ENCODE measurements around the gene SMC1B.
A peak's percentile ranks its signal among the peaks of the same experiment; 100 is the strongest.
"Not testable (repeated sequence)": the region's sequence is repeated elsewhere in the genome, so short reads cannot be mapped to it uniquely, and the experiment has no call there.

The SMC1B gene

DNA sequence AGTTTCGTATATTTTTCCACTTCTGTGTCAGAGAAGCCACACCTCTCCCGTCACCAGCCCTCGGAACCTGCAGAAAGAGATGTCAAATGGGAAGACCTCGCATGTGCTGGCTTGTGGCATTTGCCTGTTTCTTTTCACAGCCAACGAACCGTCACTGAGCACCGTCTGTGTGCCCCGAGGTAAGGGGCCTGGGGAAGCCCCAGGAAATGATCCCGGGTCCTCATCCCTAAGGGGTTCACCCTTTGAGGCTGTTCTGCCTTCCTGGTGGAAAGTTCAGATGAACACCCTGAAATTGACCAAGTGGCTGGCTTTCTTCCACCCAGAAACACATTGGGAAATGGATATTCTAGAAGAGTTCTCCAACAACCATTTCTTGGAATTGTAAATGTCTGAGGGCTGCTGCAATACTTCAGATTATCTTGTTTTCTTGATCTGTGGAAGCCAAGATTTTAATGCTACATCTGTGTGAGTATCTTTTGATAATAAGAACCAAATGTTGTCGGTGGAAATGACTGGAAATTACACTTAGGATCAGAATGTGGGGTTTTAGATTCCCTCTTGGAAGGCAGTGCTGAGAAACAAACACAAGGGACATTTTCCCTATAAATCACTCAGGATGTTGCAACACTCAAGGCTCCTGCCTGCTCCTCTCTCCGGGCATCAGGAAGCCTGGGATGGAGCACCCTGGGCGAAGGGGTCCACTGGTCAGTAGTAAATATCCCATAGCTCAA is 37.7 kb upstream of the SMC1B start:
- Mint-ChIP-seq H3K4me1 (no peaks in the 10 kb centered on the region), H3K27ac (no peak overlapping the region), H3K9me3 (no peaks in the 10 kb centered on the region), H3K4me3 (no peak overlapping the region), H3K27me3 (peaks cover 9% of the 10 kb centered on the region)
- ATAC-seq (no peak), DNase-seq (no peak)

DNA sequence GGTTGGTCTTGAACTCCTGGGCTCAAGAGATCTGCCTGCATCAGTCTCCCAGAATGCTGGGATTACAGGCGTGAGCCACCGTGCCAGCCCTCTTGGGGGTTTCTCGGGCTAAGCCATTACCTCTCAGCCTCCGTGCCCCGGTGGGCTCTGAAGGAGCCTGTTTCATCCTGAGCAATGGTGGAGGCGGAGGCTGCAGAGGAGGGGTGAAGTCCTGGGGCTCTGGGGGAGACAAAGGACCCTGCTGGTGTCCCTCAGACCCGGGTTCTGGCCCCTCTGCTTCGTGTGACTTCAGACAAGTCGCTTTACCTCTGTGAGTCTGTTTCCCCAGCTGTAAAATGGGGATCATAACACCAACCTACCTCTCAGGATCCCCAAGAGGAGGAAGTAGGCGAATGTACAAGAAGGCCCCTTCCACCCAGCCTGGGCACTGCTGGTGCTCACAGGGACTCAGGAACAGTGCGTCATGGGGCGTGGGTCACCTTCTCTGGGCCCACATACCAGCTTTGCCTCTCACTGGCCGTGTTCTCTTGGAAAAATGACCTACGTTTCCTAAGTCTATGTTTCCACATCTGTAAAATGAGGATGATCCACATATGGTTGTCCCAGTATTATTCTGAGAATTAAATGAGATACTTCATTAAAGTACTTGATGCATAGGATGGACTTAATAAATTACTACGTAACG is 36.8 kb upstream of the SMC1B start:
- H3K4me1 Mint-ChIP-seq = no peaks in the 10 kb centered on the region
- ATAC-seq (no peak), DNase-seq (no peak)
- H3K9me3 Mint-ChIP-seq = no peaks in the 10 kb centered on the region
- H3K27ac Mint-ChIP-seq = no peak overlapping the region
- H3K4me3 Mint-ChIP-seq = no peak overlapping the region
- H3K27me3 Mint-ChIP-seq = peaks cover 9% of the 10 kb centered on the region

DNA sequence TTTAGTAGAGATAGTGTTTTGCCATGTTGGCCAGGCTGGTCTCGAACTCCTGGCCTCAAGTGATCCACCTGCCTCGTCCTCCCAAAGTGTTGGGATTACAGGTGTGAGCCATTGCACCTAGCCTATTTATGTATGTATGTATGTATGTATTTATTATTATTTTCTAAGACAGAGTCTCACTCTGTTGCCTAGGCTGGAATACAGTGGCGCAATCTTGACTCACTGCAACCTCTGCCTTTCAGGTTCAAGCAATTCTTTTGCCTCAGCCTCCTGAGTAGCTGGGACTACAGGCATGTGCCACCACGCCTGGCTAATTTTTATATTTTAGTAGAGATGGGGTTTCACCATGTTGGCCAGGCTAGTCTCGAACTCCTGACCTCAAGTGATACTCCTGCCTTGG is 36.0 kb upstream of the SMC1B start:
- H3K4me3 Mint-ChIP-seq, H3K4me1 Mint-ChIP-seq, H3K27ac Mint-ChIP-seq, H3K9me3 Mint-ChIP-seq, ATAC-seq, DNase-seq, H3K27me3 Mint-ChIP-seq: not testable (repeated sequence)

DNA sequence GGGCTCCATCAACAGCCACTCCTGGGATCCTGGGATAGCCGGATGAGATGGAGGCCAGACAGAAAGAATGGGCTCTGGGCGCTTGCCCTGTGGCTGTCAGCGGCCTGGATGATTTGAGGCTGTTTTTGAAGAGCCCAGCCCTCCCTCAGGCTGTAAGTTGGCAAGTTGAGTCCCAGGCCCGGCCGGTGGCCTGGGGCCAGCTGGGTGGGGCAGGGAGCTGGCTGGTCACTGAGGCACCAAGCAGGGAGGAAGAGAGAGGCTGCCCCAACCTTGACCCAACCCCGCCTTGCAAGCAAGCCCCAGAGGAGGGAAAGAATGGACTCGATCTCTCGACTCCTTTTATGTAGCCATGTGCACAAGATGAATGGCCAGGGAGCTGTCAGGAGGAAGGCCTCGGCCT is 35.0 kb upstream of the SMC1B start:
- Mint-ChIP-seq H3K4me1 (no peaks in the 10 kb centered on the region), H3K27ac (no peak overlapping the region), H3K27me3 (peaks cover 9% of the 10 kb centered on the region), H3K9me3 (no peaks in the 10 kb centered on the region), H3K4me3 (no peak overlapping the region)
- ATAC-seq = no peak
- no peak for DNase-seq

DNA sequence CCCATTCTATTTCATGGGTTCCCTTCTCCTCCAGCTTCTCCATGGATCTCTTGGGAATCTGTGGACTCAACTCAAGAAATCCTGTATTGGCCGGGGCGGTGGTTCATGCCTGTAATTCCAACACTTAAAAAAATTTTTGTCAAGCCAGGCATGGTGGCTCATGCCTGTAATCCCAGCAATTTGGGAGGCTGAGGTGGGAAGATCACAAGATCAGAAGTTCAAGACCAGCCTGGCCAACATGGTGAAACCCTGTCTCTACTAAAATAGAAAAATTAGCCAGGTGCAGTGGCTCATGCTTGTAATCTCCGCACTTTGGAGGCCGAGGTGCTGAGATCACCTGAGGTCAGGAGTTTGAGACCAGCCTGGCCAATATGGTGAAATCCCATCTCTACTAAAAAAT is 34.2 kb upstream of the SMC1B start:
- not testable (repeated sequence) for ATAC-seq, H3K4me1 Mint-ChIP-seq, DNase-seq, H3K4me3 Mint-ChIP-seq, H3K27me3 Mint-ChIP-seq, H3K27ac Mint-ChIP-seq, H3K9me3 Mint-ChIP-seq

DNA sequence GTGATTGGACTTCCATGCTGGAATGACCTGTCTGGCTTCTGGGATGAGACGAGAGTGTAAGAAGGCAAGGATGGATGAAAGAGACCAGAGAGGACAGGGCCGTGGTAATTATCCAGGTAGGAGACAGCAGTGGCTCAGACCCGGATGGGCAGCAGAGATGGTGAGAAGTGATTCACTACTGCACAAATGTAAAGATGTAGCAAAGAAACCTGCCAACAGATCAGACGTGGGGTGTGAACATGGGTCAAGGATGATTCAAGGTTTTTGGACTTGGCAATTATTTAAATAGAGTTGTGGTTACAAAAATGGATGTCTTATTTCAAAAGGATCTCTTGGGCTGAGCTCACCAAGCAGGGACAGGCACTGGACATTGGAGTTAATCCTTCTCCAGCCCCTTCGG is 32.8 kb upstream of the SMC1B start:
- DNase-seq (no peak), ATAC-seq (no peak)
- H3K9me3 Mint-ChIP-seq = no peaks in the 10 kb centered on the region
- peaks cover 3% of the 10 kb centered on the region for H3K4me1 Mint-ChIP-seq
- H3K27me3 Mint-ChIP-seq = peaks cover 4% of the 10 kb centered on the region
- H3K27ac Mint-ChIP-seq = peak overlapping the region in 1 of 2 donors; percentile 22
- H3K4me3 Mint-ChIP-seq = no peak overlapping the region

DNA sequence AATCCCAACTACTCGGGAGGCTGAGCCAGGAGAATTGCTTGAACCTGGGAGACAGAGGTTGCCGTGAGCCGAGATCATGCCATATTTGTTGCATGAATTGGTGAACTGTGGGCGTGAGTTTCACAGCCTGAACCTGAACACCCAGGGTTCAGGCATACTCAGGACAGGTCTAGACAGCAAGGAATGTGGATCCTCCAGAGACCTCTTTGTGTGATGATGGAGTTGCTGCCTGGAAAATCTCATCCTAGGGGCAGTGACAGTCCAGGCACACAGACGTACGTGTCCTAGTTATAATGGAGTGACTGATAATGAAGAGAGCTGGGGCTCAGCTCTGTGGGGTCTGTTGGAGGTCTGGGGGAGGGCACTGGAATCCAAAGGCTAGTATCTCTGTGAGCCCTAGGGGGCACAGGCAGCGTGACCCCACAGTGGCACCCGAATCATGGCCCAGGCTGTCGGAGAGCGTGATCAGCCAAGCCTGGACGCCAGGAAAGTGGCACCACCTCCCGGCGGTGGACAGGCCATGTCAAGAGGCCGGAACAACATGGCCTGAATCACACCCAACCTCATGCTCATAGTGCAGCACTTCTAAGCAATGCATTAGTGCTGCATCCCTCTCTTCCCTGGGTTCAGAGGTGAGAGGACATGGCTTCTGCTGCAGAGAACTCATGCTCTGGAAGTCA is 31.8 kb upstream of the SMC1B start:
- ATAC-seq (no peak), DNase-seq (no peak)
- Mint-ChIP-seq H3K4me1 (peaks cover 12% of the 10 kb centered on the region), H3K9me3 (no peaks in the 10 kb centered on the region), H3K27ac (no peak overlapping the region), H3K27me3 (peaks cover 8% of the 10 kb centered on the region), H3K4me3 (no peak overlapping the region)

DNA sequence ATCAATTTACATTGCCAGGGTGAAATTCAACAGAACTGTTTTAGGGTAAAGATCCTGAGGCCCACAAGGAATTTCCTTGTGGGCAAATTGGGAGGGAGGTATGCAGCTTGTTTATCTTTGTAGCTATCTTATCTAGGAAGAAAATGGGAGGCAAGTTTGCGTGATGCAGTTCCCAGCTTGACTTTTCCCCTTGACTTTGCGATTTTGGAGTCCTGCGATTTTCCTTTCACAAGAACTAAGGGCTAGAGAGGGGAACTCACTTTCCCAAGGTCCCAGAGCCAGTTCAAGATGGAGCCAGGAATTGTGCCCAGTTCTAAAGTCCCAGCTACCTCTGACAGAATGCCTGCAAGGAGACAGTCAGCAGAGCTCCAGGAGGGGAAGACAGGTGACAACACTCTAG is 30.8 kb upstream of the SMC1B start:
- DNase-seq (no peak), ATAC-seq (no peak)
- Mint-ChIP-seq H3K9me3 (no peaks in the 10 kb centered on the region), H3K27me3 (peaks cover 8% of the 10 kb centered on the region), H3K4me3 (no peak overlapping the region), H3K27ac (no peak overlapping the region), H3K4me1 (peaks cover 12% of the 10 kb centered on the region)

DNA sequence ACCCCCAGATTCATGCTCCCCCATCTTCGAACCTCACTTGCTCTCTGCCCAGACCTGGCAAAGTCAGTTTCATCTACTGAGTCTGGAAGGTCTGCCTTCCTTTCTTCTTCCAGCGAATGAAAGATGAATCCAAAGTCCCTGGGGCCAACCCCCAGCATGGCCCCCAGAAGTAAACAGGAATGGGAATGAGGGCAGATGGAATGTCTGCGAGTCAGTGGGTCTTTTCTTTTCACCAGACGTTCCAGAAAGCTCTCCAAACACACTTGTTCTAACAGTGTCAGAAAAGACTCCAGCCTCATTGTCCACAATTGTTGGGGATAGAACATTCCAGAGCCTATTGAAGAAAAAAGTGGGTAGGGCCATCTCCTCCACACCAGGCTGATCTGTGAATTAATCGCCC is 28.7 kb upstream of the SMC1B start:
- H3K4me1 Mint-ChIP-seq = peaks cover 17% of the 10 kb centered on the region
- H3K4me3 Mint-ChIP-seq = no peak overlapping the region
- no peak overlapping the region for H3K27ac Mint-ChIP-seq
- H3K27me3 Mint-ChIP-seq = peaks cover 8% of the 10 kb centered on the region
- DNase-seq = no peak
- ATAC-seq = no peak
- H3K9me3 Mint-ChIP-seq = no peaks in the 10 kb centered on the region

DNA sequence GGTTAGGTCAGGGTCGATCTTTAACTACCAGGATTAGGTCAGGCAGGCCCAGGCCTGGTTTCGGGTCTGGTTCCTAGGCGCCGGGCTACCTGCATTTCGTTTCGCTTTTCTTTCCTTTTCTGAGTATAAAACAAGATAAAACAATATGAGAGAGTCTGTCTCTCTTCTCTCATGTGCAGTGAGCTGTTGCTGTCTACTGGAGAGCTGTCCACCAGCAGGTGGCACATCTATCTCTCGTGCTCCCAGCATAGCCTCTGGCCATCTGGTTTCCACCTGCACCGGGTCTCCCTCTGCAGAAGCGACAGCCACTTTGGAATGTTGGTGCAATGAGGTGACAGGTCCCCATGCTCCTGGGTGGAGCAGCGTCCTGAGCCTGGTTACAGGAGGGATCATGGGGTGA is 27.7 kb upstream of the SMC1B start:
- Mint-ChIP-seq H3K9me3 (no peaks in the 10 kb centered on the region), H3K4me1 (peaks cover 19% of the 10 kb centered on the region), H3K4me3 (peak overlapping the region; percentile 14 to 34), H3K27ac (peak overlapping the region; percentile 37 to 42), H3K27me3 (peaks cover 8% of the 10 kb centered on the region)
- ATAC-seq (peak; percentile 80), DNase-seq (peak; percentile 21 to 28)

DNA sequence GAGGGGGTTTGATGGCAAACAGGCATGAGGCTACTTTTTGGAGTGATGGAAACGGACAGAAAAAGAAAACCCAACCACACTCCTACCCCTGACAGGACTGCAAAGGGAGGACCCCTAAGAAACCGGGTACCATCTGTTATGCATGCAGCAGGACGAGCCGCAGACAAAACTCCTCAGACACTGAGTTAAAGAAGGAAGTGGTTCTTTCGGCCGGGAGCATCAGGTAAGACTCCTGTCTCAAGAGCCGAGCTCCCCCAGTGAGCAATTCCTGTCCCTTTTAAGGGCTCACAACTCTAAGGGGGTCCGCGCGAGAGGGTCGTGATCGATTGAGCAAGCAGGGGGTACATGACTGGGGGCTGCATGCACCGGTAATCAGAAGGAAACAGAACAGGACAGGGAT is 27.3 kb upstream of the SMC1B start:
- H3K27me3 Mint-ChIP-seq, DNase-seq, H3K9me3 Mint-ChIP-seq, ATAC-seq: not testable (repeated sequence)
- Mint-ChIP-seq H3K4me3 (peak overlapping the region; percentile 14 to 34), H3K4me1 (peaks cover 23% of the 10 kb centered on the region), H3K27ac (peak overlapping the region in 1 of 2 donors; percentile 9)

DNA sequence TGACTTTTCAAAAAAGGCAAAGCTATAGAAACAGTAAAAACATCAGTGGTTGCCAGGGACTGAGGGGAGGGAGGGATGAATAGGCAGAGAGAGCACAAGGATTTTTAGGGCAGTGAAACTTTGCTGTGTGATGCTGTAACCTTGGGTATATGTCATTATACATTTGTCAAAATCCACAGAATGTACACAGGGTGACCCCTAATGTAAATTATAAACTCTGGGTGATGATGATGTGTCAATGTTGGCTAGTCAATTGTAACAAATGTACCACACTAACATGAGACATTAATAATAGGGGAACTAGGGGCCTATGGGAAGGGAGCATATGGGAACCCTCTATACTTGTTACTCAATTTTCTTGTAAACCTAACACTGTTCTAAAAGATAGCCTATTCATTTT is 24.9 kb upstream of the SMC1B start:
- Mint-ChIP-seq H3K9me3 (no peaks in the 10 kb centered on the region), H3K27ac (peak overlapping the region in 1 of 2 donors; percentile 68), H3K4me1 (peaks cover 30% of the 10 kb centered on the region), H3K4me3 (no peak overlapping the region), H3K27me3 (peaks cover 8% of the 10 kb centered on the region)
- DNase-seq = no peak
- ATAC-seq = no peak

DNA sequence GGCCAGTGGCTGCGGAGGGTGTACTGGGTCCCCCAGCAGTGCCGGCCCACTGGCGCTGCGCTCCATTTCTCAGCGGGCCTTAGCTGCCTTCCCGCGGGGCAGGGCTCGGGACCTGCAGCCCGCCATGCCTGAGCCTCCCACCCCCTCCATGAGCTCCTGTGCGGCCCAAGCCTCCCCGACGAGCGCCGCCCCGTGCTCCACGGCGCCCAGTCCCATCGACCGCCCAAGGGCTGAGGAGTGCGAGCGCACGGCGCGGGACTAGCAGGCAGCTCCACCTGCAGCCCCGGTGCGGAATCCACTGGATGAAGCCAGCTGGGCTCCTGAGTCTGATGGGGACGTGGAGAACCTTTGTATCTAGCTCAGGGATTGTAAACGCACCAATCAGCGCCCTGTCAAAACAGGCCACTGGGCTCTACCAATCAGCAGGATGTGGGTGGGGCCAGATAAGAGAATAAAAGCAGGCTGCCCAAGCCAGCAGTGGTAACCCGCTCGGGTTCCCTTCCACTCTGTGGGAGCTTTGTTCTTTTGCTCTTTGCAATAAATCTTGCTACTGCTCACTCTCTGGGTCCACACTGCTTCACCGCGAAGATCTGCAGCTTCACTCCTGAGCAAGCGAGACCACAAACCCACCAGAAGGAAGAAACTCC is 23.6 kb upstream of the SMC1B start:
- not testable (repeated sequence) for H3K9me3 Mint-ChIP-seq, ATAC-seq, H3K27me3 Mint-ChIP-seq
- H3K4me3 Mint-ChIP-seq = peak overlapping the region in 1 of 2 donors; percentile 55
- H3K4me1 Mint-ChIP-seq = peaks cover 30% of the 10 kb centered on the region
- peak; percentile 35 to 51 for DNase-seq
- peak overlapping the region in 1 of 2 donors; percentile 19 for H3K27ac Mint-ChIP-seq

DNA sequence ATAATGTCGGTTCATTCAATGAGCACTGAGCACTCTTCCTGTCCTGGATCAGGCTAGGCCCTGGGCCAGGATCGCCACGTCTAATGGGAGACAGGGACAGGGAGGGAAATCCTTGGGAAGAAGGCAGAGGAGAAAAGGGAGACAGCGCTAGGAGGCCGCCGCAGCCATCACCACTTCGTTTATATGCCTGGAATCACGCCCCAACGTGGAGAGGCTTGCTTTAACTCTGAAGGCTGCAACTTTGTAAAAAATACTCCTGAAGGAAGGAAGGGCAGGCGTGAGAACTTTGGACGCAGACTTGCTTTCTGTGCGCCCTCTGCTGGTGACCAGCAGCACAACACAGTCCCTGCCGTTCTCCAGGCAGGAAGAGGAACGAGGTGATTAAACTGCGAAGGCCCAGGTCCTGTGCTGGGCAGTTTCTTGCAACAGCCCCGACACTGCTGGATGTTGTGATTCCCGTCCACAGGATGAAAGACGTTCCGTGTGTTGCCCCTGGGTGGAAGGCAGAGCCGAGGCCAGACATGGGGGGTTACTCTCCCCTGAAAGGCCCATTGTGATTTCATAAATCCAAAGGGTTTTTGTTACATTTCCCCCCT is 22.2 kb upstream of the SMC1B start:
- Mint-ChIP-seq H3K4me1 (peaks cover 21% of the 10 kb centered on the region), H3K27me3 (no peaks in the 10 kb centered on the region), H3K4me3 (no peak overlapping the region), H3K27ac (peak overlapping the region; percentile 10 to 44), H3K9me3 (no peaks in the 10 kb centered on the region)
- ATAC-seq = peak; percentile 87
- DNase-seq = peak; percentile 72 to 78

DNA sequence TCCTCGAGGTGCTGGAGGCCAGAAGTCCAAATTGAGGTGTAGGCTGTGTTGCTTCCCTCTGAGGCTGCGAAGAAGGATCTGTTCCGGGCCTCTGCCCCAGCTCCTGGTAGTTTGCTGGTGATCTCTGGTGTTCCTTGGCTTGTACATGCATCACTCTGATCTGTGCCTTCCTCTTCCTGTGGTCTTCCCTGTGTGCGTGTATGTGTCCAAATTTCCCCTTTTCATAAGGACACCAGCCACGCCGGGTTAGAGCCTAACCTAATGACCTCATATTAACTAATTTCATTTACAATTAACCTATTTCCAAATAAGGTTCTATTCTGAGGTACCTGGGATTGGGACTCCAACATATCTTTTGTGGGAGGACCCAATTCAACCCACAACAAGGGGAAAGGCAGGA is 21.6 kb upstream of the SMC1B start:
- Mint-ChIP-seq H3K4me3 (no peak overlapping the region), H3K4me1 (peaks cover 18% of the 10 kb centered on the region), H3K27ac (no peak overlapping the region), H3K9me3 (no peaks in the 10 kb centered on the region), H3K27me3 (no peaks in the 10 kb centered on the region)
- no peak for DNase-seq
- ATAC-seq = no peak

All from stimulated activated naive CD8-positive, alpha-beta T cell treated with anti-CD3 and anti-CD28 coated beads, Interleukin-15, amount 100 ng/mL, for 72 hours (primary cell).